AG04450 (cell line): ENCODE results near the gene PLA2G2A. TPM values are rescaled to one million over a fixed set of nuclear protein-coding genes. Genes with fewer than 3 reads are reported as not detected.

ENCODE experiments used
- CTCF ChIA-PET: fragments of 300-600, 350-600 bp; formaldehyde crosslinking; extraction: SDS; loops from one replicate; lab custom pipeline; 2022; ENCODE audit warnings: antibody characterized with exemption, inconsistent platforms; lab: Charles Lee
- POLR2A ChIA-PET: fragments of 350-600 bp; formaldehyde crosslinking; extraction: SDS; loops from one replicate; lab custom pipeline; 2021; ENCODE audit warnings: antibody characterized with exemption, inconsistent platforms; lab: Yijun Ruan, JAX
- DNase-seq: peaks from one replicate; pipeline ENCODE4 v3.0.0-alpha.2; 2011; ENCODE audit warnings: low read depth, low spot score
- H3K27ac ChIP-seq: one replicate; pipeline ENCODE4 v1.5.1; 2012; ENCODE audit warnings: low read depth, low read length, control low read depth
- H3K27me3 ChIP-seq: one replicate; pipeline ENCODE4 v1.6.0; 2012; ENCODE audit warnings: low read length; ENCODE audit not compliant: control insufficient read depth, insufficient read depth
- H3K4me3 ChIP-seq: 2 replicates; pipeline ENCODE4 v1.5.1; 2011; ENCODE audit warnings: mild to moderate bottlenecking, low read depth, low read length, control low read depth
- H3K9me3 ChIP-seq: 2 replicates; pipeline ENCODE4 v1.5.1; 2012; ENCODE audit warnings: low read length; ENCODE audit not compliant: control insufficient read depth, insufficient read depth
- polyA plus RNA-seq: library from polyadenylated mRNA; depleted of rRNA; stranded (reverse); fragments of >200 nt; gene quantifications from 2 replicates; pipeline ENCODE4 v1.2.3, GENCODE V29; 2011
- TF ChIP-seq, protein P1 (sequence below): IDR thresholded peaks from 2 replicates; pipeline ENCODE4 v1.5.1; 2011; ENCODE audit warnings: low read depth, low read length, control low read depth, inconsistent platforms

The PLA2G2A gene
- polyA plus RNA-seq, 1 experiment, result not detected

DNA sequence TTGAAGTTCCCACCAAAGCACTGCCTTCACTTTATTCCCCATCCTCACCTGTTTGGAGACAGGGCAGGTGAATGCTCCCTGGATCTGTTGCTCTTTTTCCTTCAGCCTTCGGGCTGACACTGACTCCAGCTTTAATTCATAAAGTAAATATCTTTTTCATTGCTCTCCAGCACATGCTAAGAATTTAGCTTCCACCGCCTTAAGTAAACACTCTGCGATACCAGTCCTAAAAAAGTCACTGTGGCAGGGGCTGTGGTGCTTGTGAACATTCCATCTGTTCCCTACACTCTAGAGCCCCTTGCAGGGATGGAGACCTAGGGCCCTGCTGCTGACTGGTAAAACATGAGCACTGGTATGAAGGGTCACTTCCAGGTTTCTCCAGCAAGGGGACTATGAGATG lies 896 bp upstream of the PLA2G2A start:
- POLR2A ChIA-PET, result no interaction called here
- TF ChIP-seq, protein P1, sequence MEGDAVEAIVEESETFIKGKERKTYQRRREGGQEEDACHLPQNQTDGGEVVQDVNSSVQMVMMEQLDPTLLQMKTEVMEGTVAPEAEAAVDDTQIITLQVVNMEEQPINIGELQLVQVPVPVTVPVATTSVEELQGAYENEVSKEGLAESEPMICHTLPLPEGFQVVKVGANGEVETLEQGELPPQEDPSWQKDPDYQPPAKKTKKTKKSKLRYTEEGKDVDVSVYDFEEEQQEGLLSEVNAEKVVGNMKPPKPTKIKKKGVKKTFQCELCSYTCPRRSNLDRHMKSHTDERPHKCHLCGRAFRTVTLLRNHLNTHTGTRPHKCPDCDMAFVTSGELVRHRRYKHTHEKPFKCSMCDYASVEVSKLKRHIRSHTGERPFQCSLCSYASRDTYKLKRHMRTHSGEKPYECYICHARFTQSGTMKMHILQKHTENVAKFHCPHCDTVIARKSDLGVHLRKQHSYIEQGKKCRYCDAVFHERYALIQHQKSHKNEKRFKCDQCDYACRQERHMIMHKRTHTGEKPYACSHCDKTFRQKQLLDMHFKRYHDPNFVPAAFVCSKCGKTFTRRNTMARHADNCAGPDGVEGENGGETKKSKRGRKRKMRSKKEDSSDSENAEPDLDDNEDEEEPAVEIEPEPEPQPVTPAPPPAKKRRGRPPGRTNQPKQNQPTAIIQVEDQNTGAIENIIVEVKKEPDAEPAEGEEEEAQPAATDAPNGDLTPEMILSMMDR, result no peak
- CTCF ChIA-PET, result no interaction called here

DNA sequence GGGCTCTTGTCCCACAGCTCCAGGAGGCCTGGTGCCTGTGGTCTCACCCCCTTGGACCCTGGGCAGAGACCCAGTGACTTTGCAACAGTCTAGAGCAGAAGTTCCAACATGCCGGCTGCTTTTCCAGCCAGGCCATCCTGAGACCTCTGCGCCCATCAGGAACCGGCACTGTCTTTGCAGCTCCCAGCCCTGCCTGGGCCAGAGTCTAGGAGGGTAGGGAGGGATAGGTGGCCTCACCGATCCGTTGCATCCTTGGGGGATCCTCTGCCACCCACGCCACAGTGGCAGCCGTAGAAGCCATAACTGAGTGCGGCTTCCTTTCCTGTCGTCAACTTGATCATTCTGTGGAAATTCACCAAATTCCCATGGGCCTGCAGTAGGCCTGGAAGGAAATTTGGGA lies 1.3 kb downstream of the PLA2G2A start:
- CTCF ChIA-PET, result interaction anchor here (1.1 to 5.6 kb wide), 3 partner anchors 174 to 234 kb away, joined by 8 to 58 read pairs (median 9); no protein-coding TSS in a partner anchor
- H3K27me3 ChIP-seq, result peaks cover 38% of the 10 kb centered on the region
- TF ChIP-seq, protein P1, result no peak
- DNase-seq, result no peak
- POLR2A ChIA-PET, result no interaction called here
- H3K9me3 ChIP-seq, result no peaks in the 10 kb centered on the region
- H3K27ac ChIP-seq, result no peak overlapping the region
- no peak overlapping the region for H3K4me3 ChIP-seq

More for the DNA sequence above, 896 bp upstream of the PLA2G2A start:
- no peak overlapping the region for H3K4me3 ChIP-seq
- H3K9me3 ChIP-seq, result peaks cover 6% of the 10 kb centered on the region; the same call in 1 of the 2 replicates
- no peak for DNase-seq
- no peak overlapping the region for H3K27ac ChIP-seq
- H3K27me3 ChIP-seq, result peaks cover 32% of the 10 kb centered on the region

GRCh38 chr1:19976317-19977003 lies 3.0 kb downstream of the PLA2G2A start:
- ChIA-PET CTCF (interaction anchor here (2.4 to 5.6 kb wide), 2 partner anchors 176 to 219 kb away, joined by 8 to 58 read pairs; no protein-coding TSS in a partner anchor), POLR2A (no interaction called here)

GRCh38 chr1:19975423-19976193 lies 3.8 kb downstream of the PLA2G2A start:
- Histone ChIP-seq H3K27me3 (peaks cover 20% of the 10 kb centered on the region), H3K9me3 (no peaks in the 10 kb centered on the region), H3K4me3 (no peak overlapping the region), H3K27ac (no peak overlapping the region)
- TF ChIP-seq, protein P1, result no peak
- POLR2A ChIA-PET, result no interaction called here
- CTCF ChIA-PET, result interaction anchor here (0.8 to 5.6 kb wide), 14 partner anchors 10 to 658 kb away, joined by 3 to 58 read pairs (median 8); no protein-coding TSS in a partner anchor
- DNase-seq, result no peak

More at GRCh38 chr1:19976317-19977003, 3.0 kb downstream of the PLA2G2A start:
- Histone ChIP-seq H3K4me3 (no peak overlapping the region), H3K27ac (no peak overlapping the region), H3K9me3 (no peaks in the 10 kb centered on the region), H3K27me3 (peaks cover 29% of the 10 kb centered on the region)
- TF ChIP-seq, protein P1, result no peak
- DNase-seq, result no peak
